NCI-H82 treated with DMSO at 0.1 percent for 48 hours (cell line): Measurements from ENCODE around the gene PDCD7.
"Not testable (repeated sequence)": the region's sequence is repeated elsewhere in the genome, so short reads cannot be mapped to it uniquely, and the experiment has no call there.

Source experiments
- DNase-seq: peaks from one replicate; lab custom pipeline; 2025; ENCODE audit not compliant: unreplicated experiment; lab: John Stamatoyannopoulos, UW

Gene PDCD7

DNA sequence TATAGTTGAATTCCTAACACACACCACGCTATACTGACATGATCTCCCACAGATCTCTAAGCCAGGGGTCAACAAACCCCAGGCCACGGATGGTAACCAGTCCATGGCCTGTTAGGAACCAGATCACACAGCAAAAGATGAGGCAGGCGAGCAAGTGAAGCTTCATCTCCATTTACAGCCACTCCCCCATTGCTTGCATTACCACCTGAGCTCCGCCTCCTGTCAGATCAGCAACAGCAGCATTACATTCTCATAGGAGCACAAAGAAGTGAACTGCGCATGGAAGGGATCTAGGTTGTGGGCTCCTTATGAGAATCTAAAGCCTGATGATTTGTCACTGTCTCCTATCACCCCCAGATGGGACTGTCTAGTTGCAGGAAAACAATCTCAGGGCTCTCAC is 2.7 kb downstream of the PDCD7 start:
- no peak for DNase-seq

DNA sequence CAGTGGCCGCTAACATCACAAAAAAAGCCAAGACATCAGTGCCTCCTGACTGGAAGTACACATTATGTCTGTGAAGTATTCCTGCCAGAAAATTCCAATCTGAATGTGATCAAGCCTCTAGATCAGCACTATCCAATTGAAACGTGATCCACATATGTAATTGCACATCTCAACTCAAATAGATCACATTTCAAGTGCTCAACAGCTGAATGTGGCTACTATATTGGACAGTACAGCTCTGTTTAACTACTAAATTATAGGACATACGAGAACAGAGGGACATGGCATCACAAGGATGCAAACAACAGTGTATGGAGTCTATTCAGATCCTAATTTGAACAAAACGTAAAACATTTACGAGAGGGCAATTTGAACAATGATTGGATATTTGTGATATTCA is 18.1 kb downstream of the PDCD7 start:
- DNase-seq = peak; percentile 71

DNA sequence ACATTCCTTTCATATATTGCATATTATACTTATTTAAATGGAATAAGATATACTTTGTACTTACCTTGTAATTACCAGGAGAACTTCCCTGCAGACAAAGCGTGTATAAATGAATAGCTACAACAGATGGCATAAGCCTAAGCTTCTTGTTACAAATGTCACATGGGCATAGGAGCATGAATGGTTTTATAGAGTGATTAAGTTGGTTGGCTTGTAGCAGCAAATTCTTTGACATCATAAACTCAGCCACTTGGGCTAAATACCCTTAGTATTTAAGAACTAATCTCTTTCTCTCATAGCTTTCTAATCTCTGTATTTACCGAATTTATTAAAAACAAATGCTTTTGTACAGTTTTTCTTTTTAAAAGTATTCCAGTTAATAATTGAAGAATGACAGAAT is 18.5 kb downstream of the PDCD7 start, which contains the start of gene UBAP1L:
TSS of gene UBAP1L (minus strand) at position 115 of the 400 bp plus-strand sequence. CDS start 8,985 bp downstream, outside the sequence.
- peak; percentile 95 for DNase-seq

DNA sequence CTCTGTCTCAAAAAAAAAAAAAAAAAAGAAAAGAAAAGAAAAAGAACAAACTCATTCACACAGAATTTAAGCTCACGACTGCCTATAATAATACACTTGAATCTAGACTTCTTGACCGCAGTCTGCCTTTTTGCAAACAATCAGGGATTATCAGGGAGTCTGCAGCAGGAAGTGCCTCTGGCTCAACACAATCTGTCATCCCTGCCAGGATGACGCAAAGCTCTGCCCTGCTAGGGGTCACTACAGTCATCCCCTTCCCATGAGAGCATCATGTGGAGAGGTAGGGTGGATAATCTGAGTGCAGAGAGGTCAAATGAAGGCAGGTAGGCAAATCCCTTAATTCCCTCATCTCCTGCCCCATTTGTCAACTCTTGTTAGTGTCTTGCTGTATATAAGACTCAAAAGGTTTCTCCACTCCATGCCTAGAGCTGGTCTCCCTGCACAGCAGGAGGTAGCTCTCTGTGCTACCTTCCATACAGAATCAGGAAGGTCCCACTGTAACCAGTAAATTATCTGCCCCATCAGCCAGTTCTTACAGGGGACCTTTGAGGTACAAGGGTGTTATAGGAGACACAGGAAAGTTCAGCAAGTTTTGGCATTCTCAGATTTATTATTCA is 22.8 kb downstream of the PDCD7 start:
- DNase-seq = peak; percentile 93

DNA sequence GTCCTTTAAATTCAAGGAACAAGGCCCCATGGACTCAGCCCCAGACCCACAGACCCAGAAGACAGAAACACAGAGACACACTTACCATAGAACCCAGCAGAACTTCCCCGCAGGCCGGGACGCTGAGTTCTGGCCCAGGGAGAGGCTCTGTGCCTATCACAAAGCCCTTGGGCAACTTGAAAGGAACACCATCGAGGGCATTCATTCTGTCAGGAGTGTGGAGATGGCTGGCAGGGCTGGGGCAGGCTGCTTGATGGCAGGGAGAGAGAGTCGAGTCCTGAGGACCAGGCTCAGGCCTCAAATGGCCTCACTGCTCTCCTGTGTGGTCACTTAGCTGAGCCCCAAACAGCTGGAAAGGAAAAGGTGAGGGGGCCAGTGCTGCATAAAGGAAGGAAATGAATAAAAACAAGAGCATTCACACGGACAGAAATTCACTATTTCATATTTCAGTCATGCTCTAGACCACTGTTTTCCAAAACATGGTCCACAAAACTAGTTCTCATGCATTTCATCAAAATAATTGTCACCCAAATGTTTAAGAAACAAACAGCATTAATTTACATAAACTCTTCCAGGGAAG is 27.5 kb downstream of the PDCD7 start:
- no peak for DNase-seq

DNA sequence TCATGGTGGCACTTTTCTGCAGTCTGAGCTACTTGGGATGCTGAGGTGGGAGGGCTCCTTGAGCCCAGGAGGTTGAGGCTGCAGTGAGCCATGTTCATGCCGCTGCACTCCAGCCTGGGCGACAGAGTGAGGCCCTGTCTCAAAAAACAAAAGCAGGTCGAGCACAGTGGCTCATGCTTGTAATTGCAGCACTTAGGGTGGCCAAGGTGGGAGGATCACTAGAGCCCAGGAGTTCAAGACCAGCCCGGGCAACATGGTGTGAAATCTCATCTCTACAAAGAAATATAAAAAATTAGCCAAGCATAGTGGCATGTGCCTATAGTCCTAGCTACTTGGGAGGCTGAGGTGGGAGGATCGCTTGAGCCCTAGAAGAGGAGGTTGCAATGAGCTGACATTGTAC is 28.6 kb downstream of the PDCD7 start:
- no peak for DNase-seq

DNA sequence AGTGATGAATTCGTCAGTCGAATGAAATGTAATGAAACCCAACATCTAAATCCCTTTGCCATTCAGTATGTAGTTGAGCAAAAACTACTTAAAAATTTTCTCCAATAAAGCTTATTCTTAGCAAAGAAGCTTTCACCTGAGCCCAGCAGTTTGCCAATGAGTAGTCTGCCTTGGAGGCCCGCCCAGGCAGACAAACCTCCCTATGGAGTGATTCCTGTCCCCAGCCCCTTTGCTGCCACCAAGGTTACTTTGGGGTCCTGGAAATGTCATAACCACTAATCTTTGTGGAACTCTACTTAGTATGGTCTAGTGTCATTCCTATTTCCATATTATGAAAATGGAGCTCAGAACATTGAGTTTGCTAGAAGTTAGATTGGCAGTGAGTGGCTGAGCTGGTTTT is 30.7 kb downstream of the PDCD7 start:
- no peak for DNase-seq

DNA sequence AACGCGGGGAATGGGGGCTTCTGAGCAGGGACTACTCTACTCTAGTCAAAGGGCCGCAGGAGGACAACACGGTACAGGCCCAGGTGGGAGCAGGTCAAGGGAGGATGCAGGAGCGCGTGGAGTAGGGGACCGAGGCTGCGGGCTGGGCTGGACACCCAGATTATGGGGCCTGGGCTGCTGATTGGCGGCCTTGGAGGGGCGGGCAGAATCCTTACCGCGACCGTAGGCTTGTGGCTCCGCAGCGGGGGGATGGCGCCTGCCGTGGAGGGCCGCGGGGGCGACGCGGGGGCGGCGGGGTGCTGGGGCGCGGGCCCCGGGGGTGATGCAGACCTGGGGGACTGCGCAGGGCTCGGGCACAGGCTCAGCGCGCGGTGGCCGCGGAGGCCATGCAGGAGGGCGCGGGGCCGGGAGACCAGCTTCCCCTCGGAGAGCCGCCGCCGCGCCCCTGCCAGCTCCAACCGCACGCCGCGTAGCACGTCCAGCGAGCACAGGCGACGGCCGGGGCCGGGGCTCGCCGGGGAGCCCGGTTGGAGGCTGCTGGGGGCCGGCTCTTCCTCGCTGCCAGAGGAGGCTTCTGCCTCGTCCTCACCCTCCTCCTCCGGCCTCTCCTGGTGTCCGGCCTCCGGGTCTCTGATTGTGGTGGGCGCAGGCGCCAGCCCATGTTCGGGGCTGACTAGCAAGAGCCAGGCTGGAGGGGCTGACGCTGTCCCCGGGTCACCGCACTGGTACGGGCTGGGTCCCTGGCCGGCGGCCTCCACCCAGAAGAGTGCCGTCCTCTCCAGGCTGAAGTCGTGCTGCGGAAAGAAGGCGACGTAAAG is 31.5 kb downstream of the PDCD7 start:
- DNase-seq = no peak

DNA sequence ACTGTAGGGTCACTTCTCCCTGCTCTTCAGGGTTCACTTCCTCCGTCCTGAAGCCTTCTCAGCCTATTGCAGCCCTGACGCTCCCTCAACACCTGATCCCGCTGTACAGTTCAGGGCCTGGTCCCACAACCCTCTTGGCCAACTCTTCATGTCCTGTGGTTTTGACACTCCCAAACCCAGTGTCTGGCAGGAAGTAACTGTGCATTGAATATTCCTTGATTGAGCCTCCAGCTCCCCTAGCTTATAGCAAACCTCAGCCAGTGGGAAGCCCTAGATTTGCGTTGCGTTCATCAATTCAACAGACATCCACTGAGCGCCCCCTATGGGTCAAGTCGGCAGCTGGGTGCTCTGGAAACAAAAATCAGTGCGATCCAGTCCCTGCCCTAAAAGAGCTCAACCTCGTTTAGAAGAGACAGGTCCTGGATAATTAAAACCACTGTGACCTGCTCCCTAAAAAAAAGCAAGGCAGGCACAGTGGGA is 32.2 kb downstream of the PDCD7 start:
- no peak for DNase-seq

DNA sequence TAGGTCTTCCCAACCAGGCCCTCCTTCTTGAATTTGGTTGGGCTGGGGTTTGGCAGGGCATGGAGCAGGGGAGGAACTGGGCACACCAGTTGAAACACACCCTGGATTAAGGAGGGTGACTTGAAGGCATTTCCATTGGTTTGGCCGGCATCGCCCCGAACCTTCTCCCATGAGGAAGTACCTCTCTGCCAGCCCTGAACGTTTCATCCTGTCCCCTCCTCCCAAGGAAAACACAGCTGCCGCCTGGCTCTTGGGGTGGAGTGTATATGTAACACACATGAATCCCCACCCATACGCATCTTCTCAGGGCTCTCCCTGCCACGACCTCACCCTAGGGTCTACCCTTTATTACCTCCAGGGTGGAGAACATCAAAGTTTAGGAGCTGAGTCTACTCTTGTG is 33.2 kb downstream of the PDCD7 start:
- no peak for DNase-seq

DNA sequence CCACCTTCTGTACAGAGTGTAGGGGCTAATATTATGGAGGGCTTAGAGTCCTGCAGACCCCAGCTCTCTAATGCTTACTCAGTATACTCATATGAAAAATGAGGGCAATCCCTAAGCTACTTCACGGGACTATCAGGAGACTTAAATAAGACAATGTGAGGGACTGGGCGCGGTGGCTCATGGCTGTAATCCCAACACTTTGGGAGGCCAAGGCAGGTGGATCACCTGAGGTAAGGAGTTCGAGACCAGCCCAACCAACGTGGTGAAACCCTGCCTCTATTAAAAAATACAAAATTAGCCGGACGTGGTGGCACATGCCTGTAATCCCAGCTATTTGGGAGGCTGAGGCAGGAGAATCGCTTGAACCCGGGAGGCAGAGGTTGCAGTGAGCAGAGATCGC is 33.8 kb downstream of the PDCD7 start:
- not testable (repeated sequence) for DNase-seq

DNA sequence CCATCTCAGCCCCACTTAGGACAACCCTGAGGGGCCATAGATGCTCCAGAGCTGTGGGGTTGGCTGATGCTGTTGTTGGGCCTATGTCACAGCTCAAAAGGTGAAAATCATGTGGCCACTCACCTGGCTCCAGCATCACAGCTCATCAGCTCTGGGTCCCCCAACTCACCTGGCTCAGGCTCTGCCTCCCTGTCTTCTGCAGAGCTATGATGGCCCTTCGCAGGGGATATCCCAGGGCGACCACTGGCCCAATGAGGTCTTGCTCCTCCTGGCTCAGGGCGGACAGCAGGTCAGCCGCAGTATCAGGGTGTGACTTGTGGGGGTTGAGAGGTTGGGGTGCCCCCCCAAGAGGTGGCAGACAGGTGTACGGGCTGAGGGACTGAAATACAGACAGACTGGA is 34.3 kb downstream of the PDCD7 start:
- no peak for DNase-seq

DNA sequence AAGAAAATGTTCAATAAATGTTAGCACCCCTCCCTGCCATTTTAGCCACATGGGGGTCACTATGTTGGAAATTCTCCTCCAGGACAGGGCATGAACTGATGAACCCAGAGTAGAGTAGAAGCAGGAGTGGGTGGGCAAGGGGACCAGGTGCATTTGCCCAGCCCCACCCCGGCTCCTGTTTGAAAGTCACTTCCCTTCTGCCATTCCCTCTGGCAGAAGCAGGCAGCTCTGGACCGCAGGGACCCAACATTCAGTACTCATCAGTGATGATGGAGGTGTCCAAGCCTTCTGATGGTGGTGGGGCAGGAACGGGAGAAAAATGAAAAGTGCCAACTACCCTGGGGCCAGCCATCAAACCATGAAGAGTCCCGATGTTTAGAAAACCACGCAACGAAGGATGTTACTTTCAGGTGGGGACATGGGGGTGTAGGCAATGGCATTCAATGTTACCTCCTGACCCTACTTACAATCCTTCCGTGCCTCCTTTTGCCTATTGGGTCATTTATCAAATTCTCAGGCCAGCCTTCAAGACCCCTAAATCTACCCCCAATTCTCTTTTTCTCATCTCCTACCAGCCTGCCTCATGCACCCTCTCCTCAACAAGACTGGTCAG is 35.9 kb downstream of the PDCD7 start:
- DNase-seq = no peak

DNA sequence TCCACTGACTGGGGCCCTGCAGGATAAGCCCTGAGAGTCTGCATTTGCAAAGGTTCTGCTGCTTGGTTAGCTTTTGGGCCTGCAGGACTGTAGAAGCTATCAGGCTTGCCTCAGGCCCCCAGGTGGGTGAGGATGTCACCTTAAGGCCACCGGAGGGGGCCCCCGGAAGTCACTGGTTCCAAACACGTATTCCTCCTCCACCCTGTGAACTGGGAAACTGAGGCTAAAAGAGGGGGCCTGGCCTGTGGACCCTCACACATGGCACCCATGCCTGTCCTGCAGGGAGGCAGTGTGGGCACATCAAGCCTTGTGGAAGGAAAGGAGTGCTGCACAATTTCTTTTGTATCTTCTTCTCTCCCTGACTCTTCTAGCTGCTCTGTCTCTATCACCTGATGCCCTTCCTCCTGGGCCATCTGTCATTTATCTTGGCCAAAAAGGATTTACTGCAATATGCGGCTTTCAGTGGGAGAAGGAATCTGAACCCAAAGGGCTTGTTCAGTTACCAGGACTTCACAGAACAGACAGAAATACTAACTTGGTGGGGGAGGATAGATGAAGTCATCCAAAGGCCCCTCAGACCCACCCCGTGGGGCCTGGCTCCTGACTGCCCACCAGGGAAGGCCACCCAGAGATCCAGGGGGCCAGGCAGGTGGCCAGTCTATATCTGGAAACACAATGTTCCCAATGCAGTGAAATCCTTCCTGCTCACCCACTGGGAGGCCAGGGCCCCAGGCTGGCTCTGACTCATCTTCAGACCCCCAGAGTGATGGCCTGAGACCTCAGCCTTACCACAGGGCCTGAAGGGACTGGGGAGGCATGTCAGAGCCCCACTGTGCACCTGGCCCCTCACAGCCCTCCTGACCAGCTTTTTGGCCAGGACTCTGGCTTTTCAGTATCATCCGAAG is 36.9 kb downstream of the PDCD7 start:
- no peak for DNase-seq

DNA sequence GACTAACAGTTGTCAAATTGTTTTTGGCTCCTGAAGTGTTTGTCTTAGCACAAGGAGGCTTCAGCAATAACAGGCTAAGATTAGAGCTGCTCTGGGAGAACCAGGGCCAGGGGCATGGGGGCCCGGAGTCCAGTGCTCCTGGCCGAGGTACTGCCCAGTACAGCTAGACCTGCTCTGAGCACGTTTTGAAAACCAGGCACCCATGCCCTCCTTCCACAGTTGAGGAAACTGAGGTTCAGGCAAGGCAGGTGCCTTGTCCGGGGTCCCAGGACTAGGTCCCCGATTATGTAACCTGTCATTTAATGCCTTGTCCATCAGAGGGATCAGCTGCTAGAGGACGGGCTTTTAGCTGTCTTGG is 37.9 kb downstream of the PDCD7 start:
- DNase-seq = no peak

DNA sequence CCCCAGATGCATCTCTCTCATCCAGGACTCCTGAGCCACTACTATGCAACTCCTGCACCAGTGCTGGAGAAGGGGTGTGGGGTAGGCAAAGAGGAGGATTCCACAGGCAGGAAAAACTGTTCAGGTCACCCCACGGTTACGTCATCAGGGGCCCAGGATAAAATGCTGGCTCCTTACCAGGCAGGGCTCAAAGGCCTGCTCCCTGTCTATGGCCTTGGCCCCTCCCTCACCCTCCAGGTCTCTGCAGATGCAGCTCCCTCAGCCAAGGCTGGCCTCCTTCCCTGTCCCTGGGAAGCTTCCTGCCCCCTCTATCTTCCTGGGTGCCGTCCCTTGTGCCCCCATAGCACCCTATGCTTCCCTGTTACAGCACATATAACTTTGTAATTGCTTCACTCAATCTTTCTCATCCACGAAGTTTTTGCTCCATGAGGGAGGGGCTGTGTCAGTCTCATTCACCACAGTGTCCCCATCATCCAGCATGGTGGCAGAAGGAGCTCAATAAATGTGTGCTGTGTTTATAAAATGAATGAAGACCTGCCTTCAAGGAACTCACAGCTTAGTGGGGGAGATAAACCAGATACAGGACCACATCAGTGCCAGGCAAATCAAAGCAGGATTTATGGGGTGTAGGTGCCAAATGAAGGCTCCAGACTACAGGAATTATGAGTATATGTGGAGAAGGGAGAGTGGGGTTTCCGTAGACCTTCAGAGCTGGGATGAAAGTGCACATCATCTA is 38.4 kb downstream of the PDCD7 start:
- DNase-seq = no peak

DNA sequence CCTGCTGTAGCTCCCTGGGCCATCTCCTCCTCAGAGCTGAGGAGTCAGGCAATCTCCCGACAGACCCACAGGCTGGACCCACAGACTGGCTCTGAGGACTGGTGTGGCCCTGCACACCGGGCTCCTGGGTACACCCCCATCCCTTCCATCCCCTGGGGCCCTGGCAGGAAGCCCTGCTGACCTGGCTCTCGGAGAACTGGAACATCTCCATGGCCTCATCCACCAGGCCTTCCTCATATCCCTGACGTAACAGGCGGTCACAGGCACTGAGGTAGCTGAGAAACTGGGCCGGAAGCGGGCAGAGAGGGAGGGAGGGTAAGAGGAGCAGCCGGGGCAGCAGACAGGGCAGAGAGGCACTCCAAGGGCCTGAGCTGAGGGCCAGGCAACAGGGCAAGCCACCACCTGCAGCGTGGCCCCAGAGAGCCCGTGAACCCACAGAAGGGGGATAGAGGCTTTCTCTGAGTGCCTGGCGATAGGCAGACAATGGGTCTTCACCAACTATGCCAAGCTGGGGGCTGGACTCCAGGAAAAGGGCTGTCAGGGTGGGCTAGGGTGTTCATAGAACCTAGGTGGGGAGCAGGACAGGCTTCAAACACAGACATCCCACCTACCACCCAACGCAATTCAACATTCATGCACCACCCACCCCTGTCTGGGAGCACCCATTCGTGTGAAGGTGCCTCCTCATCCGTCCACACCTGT is 39.2 kb downstream of the PDCD7 start:
- DNase-seq = no peak

DNA sequence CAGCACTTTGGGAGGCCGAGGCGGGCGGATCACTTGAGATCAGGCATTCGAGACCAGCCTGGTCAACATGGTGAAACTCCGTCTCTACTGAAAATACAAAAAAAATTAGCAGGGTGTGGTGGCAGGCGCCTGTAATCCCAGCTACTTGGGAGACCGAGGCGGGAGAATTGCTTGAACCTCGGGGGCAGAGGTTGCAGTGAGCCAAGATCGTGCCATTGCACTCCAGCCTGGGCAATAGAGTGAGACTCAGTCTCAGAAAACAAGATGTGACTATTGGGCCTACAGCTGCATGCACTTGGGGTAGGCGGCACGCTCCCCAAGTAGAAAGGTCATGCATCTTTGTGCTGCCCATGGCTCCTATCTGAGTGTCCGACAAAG is 39.8 kb downstream of the PDCD7 start:
- not testable (repeated sequence) for DNase-seq
